GM23338 (cell line): ENCODE data around the gene OR2AJ1. TPM values are rescaled to one million over a fixed set of nuclear protein-coding genes. Genes with fewer than 3 reads are reported as not detected.

ENCODE experiments used
- ATAC-seq: fragments of 200-7000 bp; cut with Tn5 transposase; 3 replicates; pipeline ENCODE4 v1.9.1; 2020
- DNase-seq: peaks from one replicate; pipeline ENCODE4 v3.0.0-alpha.2; 2015; ENCODE audit warnings: low spot score
- H2AFZ ChIP-seq: fragments of 200-600 bp; sonication (generic); 2 replicates; pipeline ENCODE4 v1.8.0; 2016; ENCODE audit warnings: antibody characterized with exemption, mild to moderate bottlenecking, moderate library complexity
- H3F3A ChIP-seq: fragments of 200-600 bp; sonication (generic); replicated peaks from 2 replicates; pipeline ENCODE4 v1.8.0; 2017; ENCODE audit warnings: antibody characterized with exemption, mixed run types, low read depth
- H3K27ac ChIP-seq: fragments of 200-600 bp; sonication (generic); 2 replicates; pipeline ENCODE4 v1.6.1; 2016; ENCODE audit warnings: low read depth
- H3K27me3 ChIP-seq: fragments of 200-600 bp; sonication (generic); 2 replicates; pipeline ENCODE4 v1.8.0; 2016; ENCODE audit warnings: mild to moderate bottlenecking, mixed run types, moderate library complexity; ENCODE audit not compliant: insufficient read depth
- H3K36me3 ChIP-seq: fragments of 200-600 bp; sonication (generic); 2 replicates; pipeline ENCODE4 v1.8.0; 2016; ENCODE audit warnings: mild to moderate bottlenecking; ENCODE audit not compliant: insufficient read depth
- H3K4me1 ChIP-seq: fragments of 200-600 bp; sonication (generic); 2 replicates; pipeline ENCODE4 v1.8.0; 2016; ENCODE audit warnings: mild to moderate bottlenecking, moderate library complexity; ENCODE audit not compliant: insufficient read depth
- H3K4me2 ChIP-seq: fragments of 200-600 bp; sonication (generic); 2 replicates; pipeline ENCODE4 v1.7.1; 2017; ENCODE audit warnings: mixed run types
- H3K4me3 ChIP-seq: fragments of 200-600 bp; sonication (generic); 2 replicates; pipeline ENCODE4 v1.6.1; 2016; ENCODE audit warnings: mixed run types
- H3K79me2 ChIP-seq: fragments of 200-600 bp; sonication (generic); replicated peaks from 2 replicates; pipeline ENCODE4 v1.8.0; 2017; ENCODE audit warnings: mild to moderate bottlenecking; ENCODE audit not compliant: insufficient read depth
- H3K9me2 ChIP-seq: fragments of 200-600 bp; sonication (generic); 2 replicates; pipeline ENCODE4 v1.8.0; 2017; ENCODE audit not compliant: insufficient read depth
- H4K20me1 ChIP-seq: fragments of 200-600 bp; sonication (generic); replicated peaks from 2 replicates; pipeline ENCODE4 v1.8.0; 2017; ENCODE audit warnings: mild to moderate bottlenecking; ENCODE audit not compliant: insufficient read depth
- H3K27ac Mint-ChIP-seq: 2 replicates; pipeline ENCODE4 v1.8.0; 2020; ENCODE audit warnings: inconsistent platforms, mild to moderate bottlenecking, moderate library complexity, mixed read lengths
- H3K27me3 Mint-ChIP-seq: 3 replicates; pipeline ENCODE4 v1.8.0; 2022; ENCODE audit warnings: low read depth, mild to moderate bottlenecking, moderate library complexity, mixed read lengths, inconsistent platforms; ENCODE audit not compliant: insufficient read depth, poor library complexity
- H3K36me3 Mint-ChIP-seq: 3 replicates; pipeline ENCODE4 v1.8.0; 2021; ENCODE audit warnings: low read depth, mild to moderate bottlenecking, inconsistent platforms, moderate library complexity, mixed read lengths
- H3K4me1 Mint-ChIP-seq: 3 replicates; pipeline ENCODE4 v1.8.0; 2020; ENCODE audit warnings: mild to moderate bottlenecking, inconsistent platforms, mixed read lengths
- H3K4me3 Mint-ChIP-seq: 3 replicates; pipeline ENCODE4 v1.8.0; 2021; ENCODE audit warnings: moderate library complexity, mild to moderate bottlenecking, inconsistent platforms, mixed read lengths
- H3K9me3 Mint-ChIP-seq: 3 replicates; pipeline ENCODE4 v1.8.0; 2020; ENCODE audit warnings: moderate library complexity, mild to moderate bottlenecking, inconsistent platforms, mixed read lengths
- CREB1 ChIP-seq: fragments of 250-450 bp; sonication (Bioruptor Pico); IDR thresholded peaks from 2 replicates; pipeline ENCODE4 v1.5.0; 2020; ENCODE audit warnings: low read depth, mild to moderate bottlenecking, moderate library complexity
- ETS1 ChIP-seq: IDR thresholded peaks from 2 replicates; pipeline ENCODE4 v1.6.1; 2016; ENCODE audit warnings: antibody characterized with exemption
- EZH2phosphoT487 ChIP-seq: fragments of 200-600 bp; sonication (generic); IDR thresholded peaks from one replicate; pipeline ENCODE4 v1.8.1; 2018; ENCODE audit warnings: antibody characterized with exemption; ENCODE audit not compliant: unreplicated experiment
- JUNB ChIP-seq: IDR thresholded peaks from one replicate; pipeline ENCODE4 v1.6.1; 2016; ENCODE audit warnings: antibody characterized with exemption; ENCODE audit not compliant: unreplicated experiment
- NANOG ChIP-seq: IDR thresholded peaks from 2 replicates; pipeline ENCODE4 v1.6.1; 2016; ENCODE audit warnings: antibody characterized with exemption, borderline replicate concordance
- REST ChIP-seq: IDR thresholded peaks from one replicate; pipeline ENCODE4 v1.6.1; 2018; ENCODE audit warnings: antibody characterized with exemption; ENCODE audit not compliant: unreplicated experiment
- ZNF114 ChIP-seq: fragments of 250-450 bp; sonication (Bioruptor Pico); IDR thresholded peaks from 2 replicates; pipeline ENCODE4 v1.5.0; 2020; ENCODE audit warnings: mild to moderate bottlenecking, moderate library complexity
- ZNF331 ChIP-seq: fragments of 250-450 bp; sonication (Bioruptor Pico); IDR thresholded peaks from 2 replicates; pipeline ENCODE4 v1.5.0; 2020; ENCODE audit warnings: low read depth, mild to moderate bottlenecking, moderate library complexity
- ZNF462 ChIP-seq: fragments of 250-450 bp; sonication (Bioruptor Pico); IDR thresholded peaks from 2 replicates; pipeline ENCODE4 v1.5.0; 2020; ENCODE audit warnings: mild to moderate bottlenecking, moderate library complexity
- polyA plus RNA-seq: library from polyadenylated mRNA; unstranded; fragments of >200 nt; fragmentation: Nextera tagmentation; extraction: Ambion mirVana; gene quantifications from 2 replicates; pipeline ENCODE4 v1.2.1, GENCODE V29; 2016
- total RNA-seq: library from RNA; depleted of rRNA; stranded (reverse); fragments of >200 nt; shearing (Covaris generic); gene quantifications from 2 replicates; pipeline ENCODE4 v1.2.3, GENCODE V29; 2014

OR2AJ1 gene
- total and polyA plus RNA-seq, 2 experiments from 2014 or later, result not detected

- TF ChIP-seq REST, result no peak
- no peak for TF ChIP-seq ZNF114 (CRISPR knock-in tag)
- TF ChIP-seq EZH2phosphoT487, result no peak
- TF ChIP-seq JUNB, result no peak
- TF ChIP-seq NANOG, result no peak
- TF ChIP-seq CREB1 (CRISPR knock-in tag), result no peak
These were observed 17.9 kb downstream of the OR2AJ1 start (continued) for GRCh38 chr1:247942624-247943023.

- H3K4me3 ChIP-seq, result no peak within 1 kb of the TSS
- no peak within 1 kb of the TSS for H3K4me3 Mint-ChIP-seq
- no peak within 1 kb of the TSS for H2AFZ ChIP-seq
- H3K79me2 ChIP-seq, result no peaks in the 10 kb centered on the region
- no peaks in the 10 kb centered on the region for H3K27me3 ChIP-seq
- H3K27ac ChIP-seq, result no peak within 1 kb of the TSS
- H3K4me1 ChIP-seq, result no peaks in the 10 kb centered on the region
- no peaks in the 10 kb centered on the region for H3K27me3 Mint-ChIP-seq
- H4K20me1 ChIP-seq, result no peaks in the 10 kb centered on the region
- peaks cover 83% of the 10 kb centered on the region for H3K9me3 Mint-ChIP-seq
- H3K4me2 ChIP-seq, result no peak within 1 kb of the TSS
- no peaks in the 10 kb centered on the region for H3K4me1 Mint-ChIP-seq
- no peaks in the 10 kb centered on the region for H3F3A ChIP-seq
- ATAC-seq, result no peak
- H3K27ac Mint-ChIP-seq, result no peak within 1 kb of the TSS
- no peaks in the 10 kb centered on the region; the same call in 1 of the 2 replicates for H3K36me3 ChIP-seq
- DNase-seq, result no peak
- H3K9me2 ChIP-seq, result no peaks in the 10 kb centered on the region
- H3K36me3 Mint-ChIP-seq, result peaks cover 24% of the 10 kb centered on the region; the same call in 1 of the 3 replicates
- TF ChIP-seq ZNF331 (no peak), ETS1 (no peak), ZNF462 (CRISPR knock-in tag) (no peak), REST (no peak)
These were observed 23.9 kb downstream of the OR2AJ1 start, which contains the start of gene OR2L8 for GRCh38 chr1:247948558-247948957. Gene OR2L8 (plus strand): TSS chr1:247948858. CDS start chr1:247948858, 0 bp downstream.
